A673 (cell line): Measurements from ENCODE around the gene C1QTNF9.
"Not testable (repeated sequence)": the region's sequence is repeated elsewhere in the genome, so short reads cannot be mapped to it uniquely, and the experiment has no call there.

Source experiments
- CTCF ChIP-seq: fragments of 300-800, 200-600 bp; sonication (generic); conservative IDR thresholded peaks from 2 replicates; pipeline ENCODE4 v1.5.1; 2017; ENCODE audit warnings: low read depth, mild to moderate bottlenecking, antibody characterized with exemption, low read length, moderate library complexity, mixed read lengths
- EZH2 ChIP-seq: fragments of 200-600 bp; sonication (generic); IDR thresholded peaks from 2 replicates; pipeline ENCODE4 v1.6.1; 2017; ENCODE audit warnings: borderline replicate concordance, low read depth, mild to moderate bottlenecking, mixed read lengths, antibody characterized with exemption, low read length; ENCODE audit not compliant: poor library complexity, severe bottlenecking

GRCh38 chr13:24349778-24350664 is 40.6 kb downstream of the C1QTNF9 start:
- TF ChIP-seq CTCF, EZH2: not testable (repeated sequence)
